Osteocyte (in vitro differentiated cells): ENCODE data around the gene TTC27. TPM values are rescaled to one million over a fixed set of nuclear protein-coding genes. Genes with fewer than 3 reads are reported as not detected.

ENCODE experiments used
- DNase-seq: peaks from one replicate; pipeline ENCODE4 v3.0.0; 2021; ENCODE audit warnings: mixed read lengths; ENCODE audit not compliant: unreplicated experiment; ENCODE audit errors: extremely low spot score
- H3K27ac Mint-ChIP-seq: one replicate; pipeline ENCODE4 v1.8.0; 2021; ENCODE audit warnings: mild to moderate bottlenecking, mixed read lengths; ENCODE audit not compliant: unreplicated experiment
- H3K27me3 Mint-ChIP-seq: one replicate; pipeline ENCODE4 v1.8.0; 2021; ENCODE audit warnings: mixed read lengths; ENCODE audit not compliant: unreplicated experiment
- H3K36me3 Mint-ChIP-seq: one replicate; pipeline ENCODE4 v1.8.0; 2021; ENCODE audit warnings: mixed read lengths; ENCODE audit not compliant: unreplicated experiment
- H3K4me1 Mint-ChIP-seq: one replicate; pipeline ENCODE4 v1.8.0; 2021; ENCODE audit warnings: mixed read lengths; ENCODE audit not compliant: unreplicated experiment
- H3K4me3 Mint-ChIP-seq: one replicate; pipeline ENCODE4 v1.8.0; 2021; ENCODE audit warnings: mild to moderate bottlenecking, moderate library complexity, mixed read lengths; ENCODE audit not compliant: unreplicated experiment
- H3K9me3 Mint-ChIP-seq: one replicate; pipeline ENCODE4 v1.8.0; 2021; ENCODE audit warnings: mixed read lengths; ENCODE audit not compliant: unreplicated experiment
- total RNA-seq: library from RNA; stranded (reverse); gene quantifications from 2 replicates; pipeline ENCODE4 v1.2.1, GENCODE V29; 2021
- TF ChIP-seq, protein P1 (sequence below): fragments of 200-600 bp; sonication (generic); IDR thresholded peaks from 2 replicates; pipeline ENCODE4 v1.5.0; 2021; ENCODE audit warnings: antibody characterized with exemption, mild to moderate bottlenecking, moderate library complexity

TTC27 gene
- total RNA-seq, 1 donor from 2014 or later: 14.2 TPM

- no peak overlapping the region for H3K27ac Mint-ChIP-seq
- H3K4me1 Mint-ChIP-seq: peaks cover 17% of the 10 kb centered on the region
- H3K36me3 Mint-ChIP-seq: no peaks in the 10 kb centered on the region
- no peaks in the 10 kb centered on the region for H3K9me3 Mint-ChIP-seq
- TF ChIP-seq, protein P1, sequence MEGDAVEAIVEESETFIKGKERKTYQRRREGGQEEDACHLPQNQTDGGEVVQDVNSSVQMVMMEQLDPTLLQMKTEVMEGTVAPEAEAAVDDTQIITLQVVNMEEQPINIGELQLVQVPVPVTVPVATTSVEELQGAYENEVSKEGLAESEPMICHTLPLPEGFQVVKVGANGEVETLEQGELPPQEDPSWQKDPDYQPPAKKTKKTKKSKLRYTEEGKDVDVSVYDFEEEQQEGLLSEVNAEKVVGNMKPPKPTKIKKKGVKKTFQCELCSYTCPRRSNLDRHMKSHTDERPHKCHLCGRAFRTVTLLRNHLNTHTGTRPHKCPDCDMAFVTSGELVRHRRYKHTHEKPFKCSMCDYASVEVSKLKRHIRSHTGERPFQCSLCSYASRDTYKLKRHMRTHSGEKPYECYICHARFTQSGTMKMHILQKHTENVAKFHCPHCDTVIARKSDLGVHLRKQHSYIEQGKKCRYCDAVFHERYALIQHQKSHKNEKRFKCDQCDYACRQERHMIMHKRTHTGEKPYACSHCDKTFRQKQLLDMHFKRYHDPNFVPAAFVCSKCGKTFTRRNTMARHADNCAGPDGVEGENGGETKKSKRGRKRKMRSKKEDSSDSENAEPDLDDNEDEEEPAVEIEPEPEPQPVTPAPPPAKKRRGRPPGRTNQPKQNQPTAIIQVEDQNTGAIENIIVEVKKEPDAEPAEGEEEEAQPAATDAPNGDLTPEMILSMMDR: no peak
- H3K27me3 Mint-ChIP-seq: no peaks in the 10 kb centered on the region
- H3K4me3 Mint-ChIP-seq: no peak overlapping the region
- DNase-seq: no peak
Measured at GRCh38 chr2:32798829-32799228, 171.0 kb downstream of the TTC27 start.

DNA sequence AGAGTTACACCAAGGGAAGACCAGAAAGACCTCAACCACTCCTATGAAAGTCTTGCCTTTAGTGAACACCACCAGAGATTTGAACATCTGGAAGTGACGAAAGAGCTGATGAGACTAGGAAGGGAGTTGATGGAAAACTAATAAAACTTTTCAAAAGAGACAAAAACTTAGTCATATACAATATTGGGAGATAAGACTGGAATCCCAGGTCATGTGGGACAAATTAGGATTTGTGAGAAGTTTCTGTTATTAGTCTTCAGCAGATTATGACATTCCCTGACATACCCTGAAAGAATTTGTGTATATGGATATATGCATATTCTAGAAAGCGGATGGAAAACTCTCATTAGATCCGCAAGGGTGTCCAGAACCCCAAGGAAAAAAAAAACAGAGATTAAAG is 173.9 kb downstream of the TTC27 start:
- Mint-ChIP-seq H3K27ac (no peak overlapping the region), H3K36me3 (no peaks in the 10 kb centered on the region), H3K9me3 (no peaks in the 10 kb centered on the region), H3K27me3 (no peaks in the 10 kb centered on the region), H3K4me3 (no peak overlapping the region), H3K4me1 (peaks cover 12% of the 10 kb centered on the region)
- DNase-seq: no peak
- TF ChIP-seq, protein P1: no peak

- H3K4me3 Mint-ChIP-seq: no peak overlapping the region
- H3K36me3 Mint-ChIP-seq: no peaks in the 10 kb centered on the region
- H3K4me1 Mint-ChIP-seq: peaks cover 12% of the 10 kb centered on the region
- no peaks in the 10 kb centered on the region for H3K9me3 Mint-ChIP-seq
- H3K27me3 Mint-ChIP-seq: no peaks in the 10 kb centered on the region
- no peak for DNase-seq
- H3K27ac Mint-ChIP-seq: no peak overlapping the region
- TF ChIP-seq, protein P1: no peak
Measured at GRCh38 chr2:32802877-32803276, 175.0 kb downstream of the TTC27 start.

DNA sequence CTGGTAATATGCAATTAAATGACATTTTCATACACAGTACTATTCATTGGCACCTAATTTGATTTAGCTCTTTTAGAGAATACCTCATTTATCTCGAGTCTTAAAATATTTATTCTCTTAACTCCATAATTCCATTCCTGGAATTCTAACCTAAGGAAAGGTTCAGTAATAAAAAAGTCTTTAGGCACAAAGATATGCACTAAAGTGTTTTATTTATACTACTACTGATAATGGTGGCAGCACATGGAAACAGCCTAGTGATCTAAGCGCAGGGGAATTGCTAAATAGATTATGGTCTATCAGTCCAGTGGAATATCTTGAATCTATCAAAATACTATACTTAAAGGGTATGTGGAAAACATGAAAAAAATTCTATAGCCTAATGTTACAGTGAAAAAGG is 176.4 kb downstream of the TTC27 start:
- H3K9me3 Mint-ChIP-seq: no peaks in the 10 kb centered on the region
- H3K4me3 Mint-ChIP-seq: no peak overlapping the region
- H3K27ac Mint-ChIP-seq: no peak overlapping the region
- DNase-seq: no peak
- H3K27me3 Mint-ChIP-seq: no peaks in the 10 kb centered on the region
- TF ChIP-seq, protein P1: no peak
- peaks cover 10% of the 10 kb centered on the region for H3K4me1 Mint-ChIP-seq
- H3K36me3 Mint-ChIP-seq: peaks cover 2% of the 10 kb centered on the region

DNA sequence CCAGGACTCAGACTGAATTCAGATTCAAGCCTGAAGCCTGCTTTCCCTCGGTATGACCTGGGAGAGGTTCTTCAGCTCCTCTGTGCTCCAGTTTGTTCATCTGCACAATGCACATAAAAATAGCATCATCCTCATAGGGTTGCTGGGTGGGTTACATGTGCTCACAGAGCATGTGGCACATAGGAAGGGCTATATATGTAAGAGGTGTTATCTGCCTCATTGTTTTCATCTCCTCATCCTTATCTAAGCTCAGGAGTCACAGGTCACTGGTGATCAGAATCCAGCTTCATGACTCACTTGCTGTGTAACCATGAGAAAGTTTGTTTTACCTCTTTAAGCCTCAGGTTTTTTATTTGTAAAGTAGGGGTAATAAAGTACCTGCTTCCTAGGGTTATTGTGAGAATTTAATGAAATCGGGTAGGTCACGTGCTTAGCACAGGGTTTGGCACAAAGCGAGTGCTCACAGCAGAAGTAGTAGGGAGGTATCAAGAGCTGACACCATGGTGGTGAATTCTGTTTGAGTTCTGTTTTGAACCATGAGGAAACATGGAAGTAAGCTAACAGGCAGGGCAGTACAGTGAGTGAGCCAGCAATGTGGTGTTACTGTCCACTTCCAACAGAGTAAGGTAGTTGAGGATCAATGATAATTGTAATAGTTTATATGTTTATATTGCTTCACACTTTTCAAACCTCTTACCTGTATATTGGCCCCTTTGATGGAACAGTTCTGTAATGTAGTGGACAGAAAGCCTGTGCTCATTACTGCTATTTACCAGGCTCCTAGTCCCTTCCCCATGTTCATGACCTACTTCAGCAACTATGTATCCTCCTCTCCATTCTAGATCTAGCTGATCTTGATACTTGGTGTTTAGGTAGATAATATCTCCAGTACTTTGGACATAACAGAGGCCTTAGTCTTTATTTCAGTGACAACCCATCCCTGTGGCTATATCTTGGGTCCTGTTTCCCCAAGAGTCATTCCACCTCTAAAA is 177.6 kb downstream of the TTC27 start:
- Mint-ChIP-seq H3K4me3 (no peak overlapping the region), H3K36me3 (peaks cover 6% of the 10 kb centered on the region), H3K4me1 (peaks cover 10% of the 10 kb centered on the region), H3K27ac (no peak overlapping the region), H3K27me3 (no peaks in the 10 kb centered on the region), H3K9me3 (no peaks in the 10 kb centered on the region)
- DNase-seq: no peak
- TF ChIP-seq, protein P1: no peak
